HepG2 (cell line): ENCODE data around the gene SLC22A23. TPM values are rescaled to one million over a fixed set of nuclear protein-coding genes. Genes with fewer than 3 reads are reported as not detected.

Source experiments
- ATAC-seq: fragments of 200-7000 bp; cut with Tn5 transposase; 3 replicates; pipeline ENCODE4 v1.9.1; 2020; ENCODE audit warnings: mild to moderate bottlenecking, moderate library complexity
- BruUV-seq: library from RNA; stranded (reverse); fragments of 400-500 nt; replicated peaks from 2 replicates; lab custom pipeline; 2021; lab: Mats Ljungman, UMichigan
- CTCF ChIA-PET: fragments of 300-600 bp; formaldehyde crosslinking; extraction: SDS; loops from one replicate; lab custom pipeline; 2021; ENCODE audit warnings: low total read pairs, inconsistent platforms, low intra/inter-chr PET ratio; lab: Yijun Ruan, JAX
- POLR2A ChIA-PET: fragments of 350-600 bp; sonication (Branson Sonifier 250); formaldehyde crosslinking; loops from one replicate; lab custom pipeline; 2020; ENCODE audit warnings: antibody characterized with exemption, inconsistent platforms; lab: Yijun Ruan, JAX
- DNase-seq: peaks from one replicate; pipeline ENCODE4 v3.0.0-alpha.2; 2015; ENCODE audit warnings: low spot score
- FAIRE-seq: peaks from 3 replicates; lab custom pipeline; 2011; peaks lifted over from hg19 to GRCh38; lab: Jason Lieb, UNC
- H2AFZ ChIP-seq: one replicate; pipeline ENCODE4 v1.6.1; 2011; ENCODE audit warnings: low read length, inconsistent platforms
- H3K27ac ChIP-seq: fragments of 300-600 bp; 3 replicates; pipeline ENCODE4 v1.8.0; 2011; ENCODE audit warnings: mixed run types, mild to moderate bottlenecking, mixed read lengths, low read length, inconsistent platforms; ENCODE audit not compliant: insufficient read depth; ENCODE audit errors: extremely low read length
- H3K27me3 ChIP-seq, 2 experiments: fragments of 200-600 bp in 1 of 2; 2 replicates in 1 of 2; 3 replicates in 1 of 2; pipeline versions ENCODE4 v1.6.0 to v1.8.0; 2011; ENCODE audit warnings: low read length in 2 of 2, mild to moderate bottlenecking in 2 of 2, moderate library complexity in 2 of 2, inconsistent platforms in 1 of 2; ENCODE audit not compliant: insufficient read depth in 2 of 2, control insufficient read depth in 1 of 2
- H3K36me3 ChIP-seq, 2 experiments: fragments of 200-600 bp in 1 of 2; replicated peaks in 1 of 2; 2 replicates in 1 of 2; 3 replicates in 1 of 2; pipeline versions ENCODE4 v1.5.1 to v1.8.0; 2011; ENCODE audit warnings: low read length in 2 of 2, inconsistent platforms in 1 of 2; ENCODE audit not compliant: insufficient read depth in 2 of 2, control insufficient read depth in 1 of 2
- H3K4me1 ChIP-seq: 2 replicates; pipeline ENCODE4 v1.5.1; 2012; ENCODE audit warnings: low read length, inconsistent platforms; ENCODE audit not compliant: insufficient read depth
- H3K4me2 ChIP-seq: 2 replicates; pipeline ENCODE4 v1.6.0; 2011; ENCODE audit warnings: low read depth, low read length, inconsistent platforms
- H3K4me3 ChIP-seq, 3 experiments: fragments of 200-600 bp in 1 of 3; sonication (generic), shearing (Covaris generic) in 1 of 3; replicated peaks in 1 of 3; 2 replicates each; pipeline ENCODE4 v1.5.1; 2011 to 2016; ENCODE audit warnings: low read length in 3 of 3, inconsistent platforms in 2 of 3, low read depth in 2 of 3, mild to moderate bottlenecking in 2 of 3, control low read depth in 1 of 3, mixed read lengths in 1 of 3; ENCODE audit not compliant: insufficient read depth in 1 of 3
- H3K79me2 ChIP-seq: one replicate; pipeline ENCODE4 v1.6.1; 2011; ENCODE audit warnings: low read length, inconsistent platforms; ENCODE audit not compliant: insufficient read depth
- H3K9ac ChIP-seq: 2 replicates; pipeline ENCODE4 v1.6.0; 2011; ENCODE audit warnings: mild to moderate bottlenecking, low read depth, low read length, inconsistent platforms; ENCODE audit not compliant: insufficient read depth
- H3K9me3 ChIP-seq: 2 replicates; pipeline ENCODE4 v1.5.1; 2012; ENCODE audit warnings: mild to moderate bottlenecking, low read length
- H4K20me1 ChIP-seq: 2 replicates; pipeline ENCODE4 v1.6.0; 2011; ENCODE audit warnings: inconsistent platforms, mild to moderate bottlenecking, low read length, moderate library complexity; ENCODE audit not compliant: insufficient read depth
- ATF1 ChIP-seq: IDR thresholded peaks from 2 replicates; pipeline ENCODE4 v1.6.1; 2016; ENCODE audit warnings: mild to moderate bottlenecking, control low read depth
- EED ChIP-seq: sonication (generic); formaldehyde crosslinking; IDR thresholded peaks from 2 replicates; pipeline ENCODE4 v1.5.0; 2020; ENCODE audit warnings: mild to moderate bottlenecking, missing genetic modification reagents
- FOXP4 ChIP-seq: sonication (generic); formaldehyde crosslinking; IDR thresholded peaks from 2 replicates; pipeline ENCODE4 v1.4.0; 2020; ENCODE audit warnings: missing genetic modification reagents
- NFE2L2 ChIP-seq: fragments of 150-350 bp; IDR thresholded peaks from 2 replicates; pipeline ENCODE4 v1.6.1; 2014; ENCODE audit warnings: low read length
- NFKBIZ ChIP-seq: IDR thresholded peaks from 2 replicates; pipeline ENCODE4 v1.6.1; 2018; ENCODE audit warnings: missing genetic modification reagents, missing compliant biosample characterization
- POGK ChIP-seq: sonication (generic); formaldehyde crosslinking; conservative IDR thresholded peaks from 2 replicates; pipeline ENCODE4 v1.8.0; 2022; ENCODE audit warnings: mild to moderate bottlenecking, moderate library complexity, missing genetic modification reagents
- SRSF1 ChIP-seq: fragments of 200-400 bp; formaldehyde crosslinking; optimal IDR thresholded peaks from 2 replicates; pipeline ENCODE3; 2017; ENCODE audit warnings: mild to moderate bottlenecking, low read depth, low read length, moderate library complexity
- TBX2 ChIP-seq: sonication (generic); formaldehyde crosslinking; IDR thresholded peaks from 2 replicates; pipeline ENCODE4 v1.5.0; 2020; ENCODE audit warnings: missing genetic modification reagents, mild to moderate bottlenecking, borderline replicate concordance
- TRIM22 ChIP-seq: fragments of 450-650 bp; IDR thresholded peaks from 2 replicates; pipeline ENCODE4 v1.6.1; 2017
- YEATS4 ChIP-seq: sonication (generic); formaldehyde crosslinking; IDR thresholded peaks from 2 replicates; pipeline ENCODE4 v1.4.0; 2020; ENCODE audit warnings: missing genetic modification reagents, borderline replicate concordance
- ZBTB21 ChIP-seq: sonication (generic); formaldehyde crosslinking; IDR thresholded peaks from 2 replicates; pipeline ENCODE4 v1.4.0; 2020; ENCODE audit warnings: missing genetic modification reagents
- ZFP91 ChIP-seq: sonication (generic); formaldehyde crosslinking; IDR thresholded peaks from 2 replicates; pipeline ENCODE4 v1.9.0; 2022; ENCODE audit warnings: missing genetic modification reagents, mild to moderate bottlenecking, borderline replicate concordance
- WGBS: methylation state at CpG from one replicate; pipeline ENCODE4 v1.1.6; 2017; ENCODE audit warnings: low lambda C conversion rate; 5-methylcytosine and 5-hydroxymethylcytosine counted together
- in situ Hi-C: cut with HindIII; loops from 2 replicates; pipeline ENCODE4 v1.10.0; 2017; ENCODE audit warnings: low pct_unique_long_range_greater_than_20kb; ENCODE audit not compliant: extremely low pct_ligation_motif_present
- intact Hi-C: fragments of 100-400 bp; cut with micrococcal nuclease; formaldehyde crosslinking; loops from one replicate; pipeline ENCODE4 v1.10.0; 2022; ENCODE audit not compliant: unreplicated experiment
- polyA plus RNA-seq, 8 experiments: library from polyadenylated mRNA; depleted of rRNA in 3 of 8; stranded (reverse) in 7 of 8; unstranded in 1 of 8; fragments of >200 nt; fragmentation: Illumina TruSeq in 4 of 8; extraction: Trizol in 4 of 8; gene quantifications; 2 replicates each; pipeline versions ENCODE4 v1.2.1 to v1.2.3, GENCODE V29; 2011 to 2016; ENCODE audit warnings: low read depth in 4 of 8, missing spikeins in 1 of 8, mixed read lengths in 1 of 8; ENCODE audit not compliant: insufficient read depth in 1 of 8
- total RNA-seq, 5 experiments: library from RNA; depleted of rRNA; stranded (reverse); fragments of >200 nt; fragmentation: Illumina TruSeq; extraction: Trizol; gene quantifications; 2 replicates each; pipeline ENCODE4 v1.2.3, GENCODE V29; 2016; ENCODE audit warnings: low read depth in 1 of 5

SLC22A23 gene
- total and polyA plus RNA-seq, 2 of the 13 experiments (the other 11 are each of a cell fraction or from before 2014, with no cell fraction given): 11.8 to 17.5 TPM

- TF ChIP-seq NFE2L2: no peak
- peak; percentile 75 for TF ChIP-seq FOXP4 (CRISPR knock-in tag)
These were observed 90.0 kb downstream of the SLC22A23 start (continued) for GRCh38 chr6:3366596-3367413.

GRCh38 chr6:3364391-3364790 is 92.5 kb downstream of the SLC22A23 start:
- H3K9me3 ChIP-seq: no peaks in the 10 kb centered on the region
- ATAC-seq: no peak
- H3K36me3 ChIP-seq: peaks cover 7 to 33% of the 10 kb centered on the region in 2 experiments; a peak in 4 of 5 replicates
- peaks cover 98% of the 10 kb centered on the region for H3K4me1 ChIP-seq
- in situ Hi-C loops (no loop called here), intact Hi-C loops (no loop called here)
- H2AFZ ChIP-seq: no peak overlapping the region
- H3K4me3 ChIP-seq: no peak overlapping the region
- H3K27me3 ChIP-seq: no peaks in the 10 kb centered on the region
- no peak overlapping the region for H3K9ac ChIP-seq
- no peak for DNase-seq
- H3K4me2 ChIP-seq: no peak overlapping the region
- H3K79me2 ChIP-seq: peaks cover 70% of the 10 kb centered on the region
- POLR2A ChIA-PET: interaction anchor here (1.5 to 9.1 kb wide), 2 partner anchors 15 to 39 kb away, joined by 7 to 101 read pairs; no protein-coding TSS in a partner anchor
- BruUV-seq: no TSS peak
- no peaks in the 10 kb centered on the region for H4K20me1 ChIP-seq
- CTCF ChIA-PET: no interaction called here
- peak overlapping the region; percentile 36 for H3K27ac ChIP-seq
- WGBS: 93% methylated on average over 7 of the region's 7 CpGs
- no peak for FAIRE-seq
- TF ChIP-seq ZBTB21 (CRISPR knock-in tag): peak; percentile 86; the same call in 1 of the 2 replicates
- TF ChIP-seq POGK (CRISPR knock-in tag): 0 out of 2 replicates have a peak, but pooled peaks have one; percentile 33
- 0 out of 2 replicates have a peak, but pooled peaks have one; percentile 21 for TF ChIP-seq EED (CRISPR knock-in tag)
- TF ChIP-seq ZFP91 (CRISPR knock-in tag): 0 out of 2 replicates have a peak, but pooled peaks have one; percentile 13
- 0 out of 2 replicates have a peak, but pooled peaks have one; percentile 20 for TF ChIP-seq TBX2
- no peak for TF ChIP-seq SRSF1
- TF ChIP-seq ATF1 (CRISPR knock-in tag): peak; percentile 49; the same call in 1 of the 2 replicates
- no peak for TF ChIP-seq NFKBIZ (CRISPR knock-in tag)
- TF ChIP-seq YEATS4 (CRISPR knock-in tag): no peak
- TF ChIP-seq TRIM22: no peak
